Fibroblast of lung (primary cell): Measurements from ENCODE around the gene SETBP1. TPM values are rescaled to one million over a fixed set of nuclear protein-coding genes. Genes with fewer than 3 reads are reported as not detected.
A peak's percentile ranks its signal among the peaks of the same experiment; 100 is the strongest.

ENCODE experiments used
- DNase-seq, 2 donors: peaks; one replicate each; pipeline versions ENCODE4 v3.0.0 to v3.0.0-alpha.2; 2010; ENCODE audit warnings: low read depth in 2 of 2
- H2AFZ ChIP-seq: 2 replicates; pipeline ENCODE4 v1.5.1; 2012; ENCODE audit warnings: low read length, control low read depth, inconsistent platforms
- H3K27ac ChIP-seq: 2 replicates; pipeline ENCODE4 v1.5.1; 2011; ENCODE audit warnings: low read length, control low read depth; ENCODE audit not compliant: insufficient read depth
- H3K27me3 ChIP-seq: 2 replicates; pipeline ENCODE4 v1.5.1; 2011; ENCODE audit warnings: mild to moderate bottlenecking, low read length; ENCODE audit not compliant: control insufficient read depth, insufficient read depth
- H3K36me3 ChIP-seq: 2 replicates; pipeline ENCODE4 v1.5.1; 2011; ENCODE audit warnings: low read length; ENCODE audit not compliant: control insufficient read depth, insufficient read depth
- H3K4me1 ChIP-seq: 2 replicates; pipeline ENCODE4 v1.5.1; 2011; ENCODE audit warnings: low read length; ENCODE audit not compliant: control insufficient read depth, insufficient read depth; ENCODE audit errors: extremely low read depth
- H3K4me2 ChIP-seq: 2 replicates; pipeline ENCODE4 v1.5.1; 2011; ENCODE audit warnings: low read length, control low read depth; ENCODE audit not compliant: insufficient read depth; ENCODE audit errors: extremely low read depth
- H3K4me3 ChIP-seq, 4 experiments: fragments of 200-600 bp in 1 of 4; sonication (generic) in 1 of 4; replicated peaks in 1 of 4; 2 replicates each; pipeline ENCODE4 v1.5.1; 2011 to 2016; ENCODE audit warnings: low read length in 4 of 4, low read depth in 3 of 4, mild to moderate bottlenecking in 3 of 4, control low read depth in 2 of 4, inconsistent platforms in 1 of 4, mixed read lengths in 1 of 4; ENCODE audit not compliant: insufficient read depth in 1 of 4; ENCODE audit errors: control extremely low read depth in 1 of 4
- H3K79me2 ChIP-seq: 2 replicates; pipeline ENCODE4 v1.5.1; 2012; ENCODE audit warnings: mild to moderate bottlenecking, low read length, inconsistent platforms; ENCODE audit not compliant: control insufficient read depth, insufficient read depth
- H3K9ac ChIP-seq: 2 replicates; pipeline ENCODE4 v1.5.1; 2011; ENCODE audit warnings: mild to moderate bottlenecking, low read length, control low read depth; ENCODE audit not compliant: insufficient read depth
- H3K9me3 ChIP-seq: 2 replicates; pipeline ENCODE4 v1.5.1; 2012; ENCODE audit warnings: low read depth, low read length; ENCODE audit not compliant: control insufficient read depth, insufficient read depth
- H4K20me1 ChIP-seq: 2 replicates; pipeline ENCODE4 v1.5.1; 2011; ENCODE audit warnings: low read length; ENCODE audit not compliant: control insufficient read depth, insufficient read depth; ENCODE audit errors: extremely low read depth
- EZH2 ChIP-seq: IDR thresholded peaks from 2 replicates; pipeline ENCODE4 v1.5.1; 2012; ENCODE audit warnings: low read length, control low read depth, mild to moderate bottlenecking; ENCODE audit errors: missing control alignments
- polyA plus RNA-seq, 2 donors: library from polyadenylated mRNA; depleted of rRNA in 1 of 2; stranded (reverse) in 1 of 2; unstranded in 1 of 2; fragments of >200 nt; gene quantifications; 2 replicates each; pipeline ENCODE4 v1.2.1, GENCODE V29; 2011 to 2012; ENCODE audit warnings: missing spikeins in 1 of 2
- total RNA-seq: library from RNA; depleted of rRNA; stranded (reverse); fragments of >200 nt; gene quantifications from 2 replicates; pipeline ENCODE4 v1.2.1, GENCODE V29; 2014
- TF ChIP-seq, protein P1 (sequence below), 2 donors: IDR thresholded peaks in 1 of 2; conservative IDR thresholded peaks in 1 of 2; 1 replicate in 1 of 2; 2 replicates in 1 of 2; pipeline ENCODE4 v1.5.1; 2011 to 2012; ENCODE audit warnings: low read length in 2 of 2, control low read depth in 1 of 2, inconsistent platforms in 1 of 2, low read depth in 1 of 2, mild to moderate bottlenecking in 1 of 2

Gene SETBP1
- total and polyA plus RNA-seq, 2 donors (not counting 1 experiment from before 2014, with no cell fraction given): 4.5 to 5.4 TPM

DNA sequence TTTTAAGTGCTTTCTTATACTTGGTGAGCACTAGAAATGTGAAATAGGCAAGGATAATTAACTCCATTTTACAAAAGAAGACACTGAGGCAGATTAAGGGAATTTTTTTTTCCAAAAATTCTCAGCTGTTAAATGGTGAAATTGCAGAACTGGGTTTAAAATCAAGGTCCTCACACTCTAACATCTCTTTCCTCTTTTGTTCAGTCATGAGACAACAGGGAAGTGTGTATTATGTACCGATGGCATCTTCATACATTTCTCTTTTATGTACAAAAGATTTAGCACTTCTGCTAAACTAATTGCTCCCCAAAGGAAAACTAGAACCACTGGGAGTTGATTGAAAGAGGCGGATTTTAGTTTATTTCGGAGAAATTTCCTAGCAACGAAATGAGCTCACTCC, 203.0 kb downstream of the SETBP1 start:
- Histone ChIP-seq H3K79me2 (no peaks in the 10 kb centered on the region), H3K27me3 (no peaks in the 10 kb centered on the region), H3K27ac (no peak overlapping the region), H3K9me3 (no peaks in the 10 kb centered on the region), H3K4me3 (no peak overlapping the region), H4K20me1 (no peaks in the 10 kb centered on the region), H3K9ac (no peak overlapping the region), H3K36me3 (no peaks in the 10 kb centered on the region), H3K4me1 (no peaks in the 10 kb centered on the region), H2AFZ (no peak overlapping the region), H3K4me2 (no peak overlapping the region)
- no peak for DNase-seq
- TF ChIP-seq, protein P1, sequence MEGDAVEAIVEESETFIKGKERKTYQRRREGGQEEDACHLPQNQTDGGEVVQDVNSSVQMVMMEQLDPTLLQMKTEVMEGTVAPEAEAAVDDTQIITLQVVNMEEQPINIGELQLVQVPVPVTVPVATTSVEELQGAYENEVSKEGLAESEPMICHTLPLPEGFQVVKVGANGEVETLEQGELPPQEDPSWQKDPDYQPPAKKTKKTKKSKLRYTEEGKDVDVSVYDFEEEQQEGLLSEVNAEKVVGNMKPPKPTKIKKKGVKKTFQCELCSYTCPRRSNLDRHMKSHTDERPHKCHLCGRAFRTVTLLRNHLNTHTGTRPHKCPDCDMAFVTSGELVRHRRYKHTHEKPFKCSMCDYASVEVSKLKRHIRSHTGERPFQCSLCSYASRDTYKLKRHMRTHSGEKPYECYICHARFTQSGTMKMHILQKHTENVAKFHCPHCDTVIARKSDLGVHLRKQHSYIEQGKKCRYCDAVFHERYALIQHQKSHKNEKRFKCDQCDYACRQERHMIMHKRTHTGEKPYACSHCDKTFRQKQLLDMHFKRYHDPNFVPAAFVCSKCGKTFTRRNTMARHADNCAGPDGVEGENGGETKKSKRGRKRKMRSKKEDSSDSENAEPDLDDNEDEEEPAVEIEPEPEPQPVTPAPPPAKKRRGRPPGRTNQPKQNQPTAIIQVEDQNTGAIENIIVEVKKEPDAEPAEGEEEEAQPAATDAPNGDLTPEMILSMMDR (conservative IDR thresholded peaks at IDR 0.05 in 1 of 2, IDR thresholded peaks at IDR 0.05 in 1 of 2; ENCODE audit: low read depth in 1 of 2, low read length in 2 of 2): no peak
- TF ChIP-seq EZH2: no peak

DNA sequence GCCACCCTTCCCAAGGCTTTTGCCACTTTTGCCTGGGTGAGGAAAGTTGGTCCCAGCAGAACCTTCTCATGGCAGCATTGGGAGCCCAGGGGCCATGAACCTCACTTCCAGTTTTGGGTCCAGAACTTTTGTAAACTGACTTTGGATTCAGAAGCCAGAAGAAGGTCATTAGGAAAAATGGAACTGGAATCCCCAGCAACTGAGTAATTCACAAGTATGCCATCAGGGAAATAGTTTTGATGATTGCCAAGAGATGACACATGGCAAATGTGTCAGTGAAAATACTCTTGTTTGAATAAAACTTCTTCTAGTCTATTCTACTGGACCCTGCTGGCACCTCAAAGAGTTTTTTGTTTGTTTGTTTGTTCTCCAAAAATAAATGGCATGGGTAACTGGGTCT, 203.7 kb downstream of the SETBP1 start:
- no peaks in the 10 kb centered on the region for H3K9me3 ChIP-seq
- no peaks in the 10 kb centered on the region for H3K79me2 ChIP-seq
- H3K4me3 ChIP-seq: no peak overlapping the region
- TF ChIP-seq EZH2: no peak
- TF ChIP-seq, protein P1 (conservative IDR thresholded peaks at IDR 0.05 in 1 of 2, IDR thresholded peaks at IDR 0.05 in 1 of 2; ENCODE audit: low read depth in 1 of 2, low read length in 2 of 2): no peak
- no peaks in the 10 kb centered on the region for H3K36me3 ChIP-seq
- H2AFZ ChIP-seq: no peak overlapping the region
- no peaks in the 10 kb centered on the region for H3K4me1 ChIP-seq
- H3K9ac ChIP-seq: no peak overlapping the region
- no peaks in the 10 kb centered on the region for H3K27me3 ChIP-seq
- H3K27ac ChIP-seq: no peak overlapping the region
- DNase-seq: peak in 1 of 2 donors; percentile 45
- no peak overlapping the region for H3K4me2 ChIP-seq
- no peaks in the 10 kb centered on the region for H4K20me1 ChIP-seq

DNA sequence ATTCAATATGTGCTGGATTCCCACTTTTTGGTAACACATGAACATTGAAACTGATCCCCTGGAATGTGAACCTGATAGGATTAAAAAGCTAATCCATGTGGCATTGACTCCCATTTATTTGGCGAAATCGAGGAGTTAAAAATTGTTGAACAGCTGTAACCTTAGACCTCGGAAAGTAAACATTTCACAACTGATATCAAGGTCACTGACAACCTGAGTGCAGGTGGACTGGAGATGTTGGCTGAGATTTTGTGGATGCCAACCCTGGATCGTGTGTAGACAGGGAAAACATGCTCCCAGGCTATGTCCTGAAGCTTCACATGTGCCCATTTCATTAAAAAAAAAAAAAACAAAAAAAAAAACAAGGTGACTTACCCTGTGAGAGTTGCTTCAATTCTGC, 204.8 kb downstream of the SETBP1 start:
- H3K4me3 ChIP-seq: no peak overlapping the region
- H3K9me3 ChIP-seq: no peaks in the 10 kb centered on the region
- H3K36me3 ChIP-seq: no peaks in the 10 kb centered on the region
- no peak overlapping the region for H3K27ac ChIP-seq
- no peak overlapping the region for H2AFZ ChIP-seq
- H4K20me1 ChIP-seq: no peaks in the 10 kb centered on the region
- DNase-seq: no peak
- H3K4me1 ChIP-seq: no peaks in the 10 kb centered on the region
- H3K79me2 ChIP-seq: no peaks in the 10 kb centered on the region
- H3K9ac ChIP-seq: no peak overlapping the region
- no peaks in the 10 kb centered on the region for H3K27me3 ChIP-seq
- no peak overlapping the region for H3K4me2 ChIP-seq
- TF ChIP-seq EZH2: no peak
- TF ChIP-seq, protein P1 (conservative IDR thresholded peaks at IDR 0.05 in 1 of 2, IDR thresholded peaks at IDR 0.05 in 1 of 2; ENCODE audit: low read depth in 1 of 2, low read length in 2 of 2): no peak
